ENCODE measurements around the gene ZNF578.

DNA sequence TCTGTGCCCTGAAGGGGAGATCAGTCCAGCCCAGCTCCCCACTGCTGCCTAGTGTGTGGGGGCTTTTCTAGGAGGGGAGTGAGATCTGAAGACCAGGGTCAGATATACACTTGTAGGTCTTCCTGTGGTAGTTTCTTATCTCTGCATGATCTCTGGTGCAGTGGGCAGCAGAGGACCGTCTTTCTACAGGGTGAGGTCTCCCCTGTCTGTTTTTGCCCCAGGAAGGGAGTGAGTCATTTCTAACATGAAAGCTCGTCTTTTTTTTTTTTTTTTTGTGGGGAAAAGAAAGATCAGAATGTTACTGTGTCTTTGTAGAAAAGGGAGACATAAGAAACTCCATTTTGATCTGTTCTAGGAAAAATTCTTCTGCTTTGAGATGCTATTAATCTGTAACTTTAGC is 65.3 kb downstream of the ZNF578 start:
- TF ChIP-seq, protein P1, sequence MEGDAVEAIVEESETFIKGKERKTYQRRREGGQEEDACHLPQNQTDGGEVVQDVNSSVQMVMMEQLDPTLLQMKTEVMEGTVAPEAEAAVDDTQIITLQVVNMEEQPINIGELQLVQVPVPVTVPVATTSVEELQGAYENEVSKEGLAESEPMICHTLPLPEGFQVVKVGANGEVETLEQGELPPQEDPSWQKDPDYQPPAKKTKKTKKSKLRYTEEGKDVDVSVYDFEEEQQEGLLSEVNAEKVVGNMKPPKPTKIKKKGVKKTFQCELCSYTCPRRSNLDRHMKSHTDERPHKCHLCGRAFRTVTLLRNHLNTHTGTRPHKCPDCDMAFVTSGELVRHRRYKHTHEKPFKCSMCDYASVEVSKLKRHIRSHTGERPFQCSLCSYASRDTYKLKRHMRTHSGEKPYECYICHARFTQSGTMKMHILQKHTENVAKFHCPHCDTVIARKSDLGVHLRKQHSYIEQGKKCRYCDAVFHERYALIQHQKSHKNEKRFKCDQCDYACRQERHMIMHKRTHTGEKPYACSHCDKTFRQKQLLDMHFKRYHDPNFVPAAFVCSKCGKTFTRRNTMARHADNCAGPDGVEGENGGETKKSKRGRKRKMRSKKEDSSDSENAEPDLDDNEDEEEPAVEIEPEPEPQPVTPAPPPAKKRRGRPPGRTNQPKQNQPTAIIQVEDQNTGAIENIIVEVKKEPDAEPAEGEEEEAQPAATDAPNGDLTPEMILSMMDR (IDR thresholded peaks at IDR 0.05; ENCODE audit: low read length): no peak
- TF ChIP-seq EZH2 (optimal IDR thresholded peaks at IDR 0.05; ENCODE audit: low read depth, low read length): no peak
- TF ChIP-seq EZH2phosphoT487 (IDR thresholded peaks at IDR 0.05; ENCODE audit: low read length): no peak

Measured in MM.1S (cell line).